GM10266 (cell line): Measurements from ENCODE around the gene LRRC8A.

ENCODE experiments used
- DNase-seq: peaks from one replicate; pipeline ENCODE4 v3.0.0; 2012; ENCODE audit errors: extremely low spot score
- TF ChIP-seq, protein P1 (sequence below): IDR thresholded peaks from 2 replicates; pipeline ENCODE4 v1.5.1; 2012; ENCODE audit warnings: mild to moderate bottlenecking, low read depth; ENCODE audit not compliant: control insufficient read depth, insufficient read depth; ENCODE audit errors: missing control alignments

Gene LRRC8A

DNA sequence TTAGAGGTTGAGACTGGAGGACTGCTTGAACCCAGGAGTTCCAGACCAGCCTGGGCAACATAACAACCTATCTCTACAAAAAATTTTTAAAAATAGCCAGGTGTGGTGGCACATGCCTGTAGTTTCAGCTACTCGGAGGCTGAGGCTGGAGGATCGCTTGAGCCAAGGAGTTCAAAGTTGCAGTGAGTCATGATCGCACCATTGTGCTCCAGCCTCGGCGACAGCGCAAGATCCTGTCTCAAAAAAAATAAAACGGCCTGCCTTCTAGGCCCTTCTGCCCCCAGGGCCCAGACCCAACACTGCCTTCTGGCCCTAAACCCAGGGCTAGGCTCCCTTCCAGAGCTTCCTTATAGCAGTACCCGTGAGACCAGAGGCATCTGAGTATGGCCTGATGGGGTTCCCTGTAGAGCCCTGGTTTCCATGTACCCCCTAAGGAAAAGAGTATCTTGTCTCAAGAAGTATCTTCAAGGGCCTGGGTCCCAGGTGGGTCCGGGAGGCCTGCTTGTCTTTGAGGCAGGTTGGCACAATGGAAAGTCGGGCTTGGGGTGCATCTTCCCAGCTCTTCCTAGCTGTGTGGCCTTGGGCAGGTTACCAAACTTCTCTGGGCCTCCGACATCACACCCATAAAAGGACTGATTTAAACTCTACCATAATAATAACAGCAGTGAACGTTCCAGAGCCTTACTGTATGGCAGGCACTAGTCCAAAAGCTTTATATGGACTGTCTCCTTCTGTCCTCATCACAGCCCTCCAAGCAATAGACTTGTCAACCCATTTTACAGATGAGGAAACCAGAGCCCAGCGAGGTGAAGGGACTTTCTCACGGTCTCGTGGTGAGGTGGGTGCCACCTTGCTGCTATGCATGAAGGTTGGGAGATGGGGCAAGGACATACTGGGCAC, 9.6 kb downstream of the LRRC8A start:
- TF ChIP-seq, protein P1, sequence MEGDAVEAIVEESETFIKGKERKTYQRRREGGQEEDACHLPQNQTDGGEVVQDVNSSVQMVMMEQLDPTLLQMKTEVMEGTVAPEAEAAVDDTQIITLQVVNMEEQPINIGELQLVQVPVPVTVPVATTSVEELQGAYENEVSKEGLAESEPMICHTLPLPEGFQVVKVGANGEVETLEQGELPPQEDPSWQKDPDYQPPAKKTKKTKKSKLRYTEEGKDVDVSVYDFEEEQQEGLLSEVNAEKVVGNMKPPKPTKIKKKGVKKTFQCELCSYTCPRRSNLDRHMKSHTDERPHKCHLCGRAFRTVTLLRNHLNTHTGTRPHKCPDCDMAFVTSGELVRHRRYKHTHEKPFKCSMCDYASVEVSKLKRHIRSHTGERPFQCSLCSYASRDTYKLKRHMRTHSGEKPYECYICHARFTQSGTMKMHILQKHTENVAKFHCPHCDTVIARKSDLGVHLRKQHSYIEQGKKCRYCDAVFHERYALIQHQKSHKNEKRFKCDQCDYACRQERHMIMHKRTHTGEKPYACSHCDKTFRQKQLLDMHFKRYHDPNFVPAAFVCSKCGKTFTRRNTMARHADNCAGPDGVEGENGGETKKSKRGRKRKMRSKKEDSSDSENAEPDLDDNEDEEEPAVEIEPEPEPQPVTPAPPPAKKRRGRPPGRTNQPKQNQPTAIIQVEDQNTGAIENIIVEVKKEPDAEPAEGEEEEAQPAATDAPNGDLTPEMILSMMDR: no peak
- no peak for DNase-seq

DNA sequence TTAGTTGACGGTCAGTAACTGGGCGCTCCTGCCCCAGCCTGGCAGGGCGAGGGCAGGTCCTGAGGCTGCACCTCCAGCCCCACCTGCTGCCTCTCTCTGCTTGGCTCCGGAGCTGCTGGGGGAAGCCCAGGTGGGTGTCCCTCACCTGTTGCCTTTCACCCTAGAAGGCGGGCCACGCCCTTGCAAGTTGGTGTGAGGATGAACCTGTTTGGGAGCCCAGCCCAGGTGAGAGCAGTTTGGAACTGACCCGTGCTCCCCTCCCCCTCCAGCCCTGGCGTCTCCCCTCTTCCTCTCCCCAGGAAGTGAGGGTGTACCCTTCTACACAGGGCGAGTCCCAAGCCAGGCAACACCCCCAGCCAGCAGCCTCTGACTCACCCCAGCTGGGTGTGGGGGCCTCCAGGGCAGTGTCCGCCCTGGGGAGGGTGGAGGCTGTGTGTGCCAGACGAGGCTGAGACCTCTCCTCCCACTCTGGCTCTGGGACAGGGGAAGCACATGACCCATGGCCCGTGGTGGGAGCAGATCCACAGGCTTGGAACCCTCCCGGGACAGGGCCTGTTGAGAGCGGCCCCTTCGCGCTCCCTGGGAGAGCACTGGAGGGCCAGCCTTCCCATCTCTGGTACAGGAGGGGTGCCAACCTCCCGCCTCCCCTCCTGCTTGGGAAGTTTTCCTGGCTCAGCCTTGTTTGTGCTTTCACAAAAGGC, 10.4 kb downstream of the LRRC8A start:
- DNase-seq: no peak
- TF ChIP-seq, protein P1: no peak

DNA sequence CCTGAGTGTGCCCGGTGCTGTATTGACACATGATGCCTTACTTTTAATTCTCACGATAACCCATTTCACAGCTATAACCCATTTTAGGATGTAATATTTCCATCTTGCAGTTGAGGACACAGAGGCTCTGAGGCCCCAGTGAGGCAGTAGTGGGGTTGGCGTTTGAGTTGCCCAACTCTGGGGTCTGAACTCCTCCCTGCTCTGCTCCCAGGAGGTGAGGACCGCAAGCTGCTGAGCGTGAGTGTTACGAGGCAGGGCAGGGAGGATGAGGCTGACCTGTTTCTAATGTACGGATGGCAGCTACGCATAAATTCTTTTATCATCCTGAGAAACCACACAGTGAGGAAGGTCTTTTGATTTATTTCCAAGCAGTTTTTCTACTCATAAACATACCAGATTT, 11.4 kb downstream of the LRRC8A start:
- no peak for DNase-seq
- TF ChIP-seq, protein P1: no peak

DNA sequence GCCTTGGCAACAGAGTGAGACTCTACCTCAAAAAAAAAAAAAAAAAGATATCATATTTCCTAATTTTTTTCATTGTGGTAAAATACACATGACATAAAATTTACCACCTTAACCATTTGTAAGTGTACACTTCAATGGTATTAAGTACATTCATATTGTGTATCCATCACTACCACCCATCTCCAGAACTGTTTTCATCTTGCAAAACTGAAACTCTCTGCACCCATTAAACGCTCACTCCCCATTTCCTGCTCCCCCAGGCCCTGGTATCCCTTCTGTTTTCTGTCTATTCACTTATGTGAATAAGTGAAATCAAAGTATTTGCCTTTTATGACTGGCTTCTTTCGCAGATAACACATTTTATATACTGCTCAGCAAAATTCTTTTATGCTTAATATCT, 12.8 kb downstream of the LRRC8A start:
- DNase-seq: no peak
- TF ChIP-seq, protein P1: no peak

DNA sequence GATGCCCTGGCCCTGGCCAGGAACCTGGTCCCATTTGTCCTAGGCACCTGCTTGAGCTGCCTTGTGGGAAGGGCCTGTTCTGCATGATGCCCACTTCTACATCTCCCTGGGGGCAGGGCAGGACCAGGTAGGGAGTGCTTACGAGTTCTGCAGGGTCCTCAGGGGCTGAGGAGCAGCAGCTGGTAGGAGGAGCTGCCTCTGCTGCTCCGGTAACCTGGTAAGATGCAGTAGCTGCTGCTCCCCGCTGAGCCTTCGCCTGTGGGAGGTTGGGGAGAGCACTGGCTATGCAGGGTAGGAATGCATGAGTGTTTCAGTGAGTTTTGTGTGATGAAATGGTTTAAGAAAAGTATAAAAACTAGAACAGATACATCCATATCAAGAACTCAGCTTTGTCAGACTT, 13.6 kb downstream of the LRRC8A start:
- TF ChIP-seq, protein P1: no peak
- no peak for DNase-seq

DNA sequence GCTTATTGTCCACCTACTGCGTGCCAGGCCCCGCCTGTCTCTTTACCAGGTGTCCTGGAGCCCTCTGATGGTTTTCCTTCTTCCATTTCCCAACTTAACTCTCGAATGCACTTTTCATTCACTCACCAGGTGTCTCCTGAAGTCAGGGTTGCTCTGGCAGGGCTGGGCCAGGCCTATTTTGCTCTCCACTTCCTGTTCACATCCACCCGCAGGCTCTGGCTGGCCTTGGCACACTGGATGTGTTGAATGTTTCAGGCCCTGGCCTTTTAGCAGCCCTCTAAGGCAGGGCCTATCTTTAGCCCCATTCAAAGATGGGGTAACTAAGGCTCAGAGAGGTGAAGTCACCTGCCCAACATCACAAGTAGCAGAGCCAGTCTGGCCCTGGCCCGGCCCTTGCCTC, 16.4 kb downstream of the LRRC8A start:
- no peak for DNase-seq
- TF ChIP-seq, protein P1: no peak
